Measurements from ENCODE around the gene TNKS2.
"Not testable (repeated sequence)": the region's sequence is repeated elsewhere in the genome, so short reads cannot be mapped to it uniquely, and the experiment has no call there.

TNKS2 gene

GRCh38 chr10:91805110-91805838 lies 7.0 kb downstream of the TNKS2 start:
- Histone ChIP-seq H3K27me3 (ENCODE audit: insufficient read depth, poor library complexity, severe bottlenecking) (no peaks in the 10 kb centered on the region), H3K4me3 (replicated peaks; ENCODE audit: insufficient read depth, low read length) (no peak overlapping the region), H3K27ac (replicated peaks) (no peak overlapping the region)
- TF ChIP-seq POLR2AphosphoS5 (IDR thresholded peaks at IDR 0.05; ENCODE audit: low read depth) (no peak), REST (IDR thresholded peaks at IDR 0.05; ENCODE audit: insufficient replicate concordance, low read depth) (no peak), SPI1 (IDR thresholded peaks at IDR 0.05; ENCODE audit: borderline replicate concordance, low read depth) (no peak), GABPA (IDR thresholded peaks at IDR 0.05; ENCODE audit: low read depth) (no peak)
- TF ChIP-seq, protein P1, sequence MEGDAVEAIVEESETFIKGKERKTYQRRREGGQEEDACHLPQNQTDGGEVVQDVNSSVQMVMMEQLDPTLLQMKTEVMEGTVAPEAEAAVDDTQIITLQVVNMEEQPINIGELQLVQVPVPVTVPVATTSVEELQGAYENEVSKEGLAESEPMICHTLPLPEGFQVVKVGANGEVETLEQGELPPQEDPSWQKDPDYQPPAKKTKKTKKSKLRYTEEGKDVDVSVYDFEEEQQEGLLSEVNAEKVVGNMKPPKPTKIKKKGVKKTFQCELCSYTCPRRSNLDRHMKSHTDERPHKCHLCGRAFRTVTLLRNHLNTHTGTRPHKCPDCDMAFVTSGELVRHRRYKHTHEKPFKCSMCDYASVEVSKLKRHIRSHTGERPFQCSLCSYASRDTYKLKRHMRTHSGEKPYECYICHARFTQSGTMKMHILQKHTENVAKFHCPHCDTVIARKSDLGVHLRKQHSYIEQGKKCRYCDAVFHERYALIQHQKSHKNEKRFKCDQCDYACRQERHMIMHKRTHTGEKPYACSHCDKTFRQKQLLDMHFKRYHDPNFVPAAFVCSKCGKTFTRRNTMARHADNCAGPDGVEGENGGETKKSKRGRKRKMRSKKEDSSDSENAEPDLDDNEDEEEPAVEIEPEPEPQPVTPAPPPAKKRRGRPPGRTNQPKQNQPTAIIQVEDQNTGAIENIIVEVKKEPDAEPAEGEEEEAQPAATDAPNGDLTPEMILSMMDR (IDR thresholded peaks at IDR 0.05; ENCODE audit: insufficient read depth, low read length), result no peak
- DNase-seq (ENCODE audit: low read depth in 1 of 2, low spot score in 1 of 2), result no peak

GRCh38 chr10:91807264-91807663 lies 9.0 kb downstream of the TNKS2 start:
- H3K27me3 ChIP-seq (ENCODE audit: insufficient read depth, poor library complexity, severe bottlenecking); H3K4me3 ChIP-seq (replicated peaks; ENCODE audit: insufficient read depth, low read length); DNase-seq (ENCODE audit: low read depth in 1 of 2, low spot score in 1 of 2); H3K27ac ChIP-seq (replicated peaks): not testable (repeated sequence)

GRCh38 chr10:91813251-91813650 lies 15.0 kb downstream of the TNKS2 start:
- no peak for DNase-seq (ENCODE audit: low read depth in 1 of 2, low spot score in 1 of 2)
- TF ChIP-seq, protein P1 (IDR thresholded peaks at IDR 0.05; ENCODE audit: insufficient read depth, low read length), result no peak
- TF ChIP-seq POLR2AphosphoS5 (IDR thresholded peaks at IDR 0.05; ENCODE audit: low read depth) (no peak), GABPA (IDR thresholded peaks at IDR 0.05; ENCODE audit: low read depth) (no peak), SPI1 (IDR thresholded peaks at IDR 0.05; ENCODE audit: borderline replicate concordance, low read depth) (no peak), REST (IDR thresholded peaks at IDR 0.05; ENCODE audit: insufficient replicate concordance, low read depth) (no peak)
- H3K4me3 ChIP-seq (replicated peaks; ENCODE audit: insufficient read depth, low read length), result no peak overlapping the region
- no peak overlapping the region for H3K27ac ChIP-seq (replicated peaks)
- no peaks in the 10 kb centered on the region for H3K27me3 ChIP-seq (ENCODE audit: insufficient read depth, poor library complexity, severe bottlenecking)

- no peak for TF ChIP-seq REST (IDR thresholded peaks at IDR 0.05; ENCODE audit: insufficient replicate concordance, low read depth)
- no peak for TF ChIP-seq POLR2AphosphoS5 (IDR thresholded peaks at IDR 0.05; ENCODE audit: low read depth)
- no peak for TF ChIP-seq GABPA (IDR thresholded peaks at IDR 0.05; ENCODE audit: low read depth)
- TF ChIP-seq, protein P1 (IDR thresholded peaks at IDR 0.05; ENCODE audit: insufficient read depth, low read length), result no peak
- TF ChIP-seq SPI1 (IDR thresholded peaks at IDR 0.05; ENCODE audit: borderline replicate concordance, low read depth), result no peak
- no peak for DNase-seq (ENCODE audit: low read depth in 1 of 2, low spot score in 1 of 2)
- no peak overlapping the region for H3K27ac ChIP-seq (replicated peaks)
- no peak overlapping the region for H3K4me3 ChIP-seq (replicated peaks; ENCODE audit: insufficient read depth, low read length)
- no peaks in the 10 kb centered on the region for H3K27me3 ChIP-seq (ENCODE audit: insufficient read depth, poor library complexity, severe bottlenecking)
Observed at GRCh38 chr10:91816981-91817380, 18.8 kb downstream of the TNKS2 start.

Data from HL-60 (cell line).